GM12878 (cell line): Measurements from ENCODE around the gene UBXN6. TPM values are rescaled to one million over a fixed set of nuclear protein-coding genes. Genes with fewer than 3 reads are reported as not detected.

ENCODE experiments used
- ATAC-seq: fragments of 200-7000 bp; cut with Tn5 transposase; 3 replicates; pipeline ENCODE4 v1.9.1; 2020; ENCODE audit warnings: mild to moderate bottlenecking, moderate library complexity
- Bru-seq: library from RNA; stranded (reverse); fragments of 400-500 nt; gene quantifications from one replicate; lab custom pipeline; 2021; lab: Mats Ljungman, UMichigan
- BruChase-seq, 2 experiments: library from RNA; stranded (reverse); fragments of 400-500 nt; gene quantifications; one replicate each; lab custom pipeline; 2021; lab: Mats Ljungman, UMichigan
- BruUV-seq: library from RNA; stranded (reverse); fragments of 400-500 nt; replicated peaks from 2 replicates; lab custom pipeline; 2021; lab: Mats Ljungman, UMichigan
- CTCF ChIA-PET: fragments of 300-600 bp; sonication (Branson Sonifier 250); formaldehyde crosslinking; extraction: SDS; loops from one replicate; lab custom pipeline; 2021; ENCODE audit warnings: inconsistent platforms; lab: Yijun Ruan, JAX
- POLR2A ChIA-PET: fragments of 350-600 bp; formaldehyde crosslinking; extraction: SDS; loops from one replicate; lab custom pipeline; 2021; ENCODE audit warnings: inconsistent platforms; lab: Charles Lee
- RAD21 ChIA-PET: fragments of 300-600 bp; sonication (Branson Sonifier 250); formaldehyde crosslinking; loops from one replicate; lab custom pipeline; 2023; ENCODE audit warnings: antibody characterized with exemption; ENCODE audit not compliant: unreplicated experiment; lab: Charles Lee
- SMC1A ChIA-PET: fragments of 300-600 bp; sonication (Branson Sonifier 250); formaldehyde crosslinking; loops from one replicate; lab custom pipeline; 2023; ENCODE audit not compliant: unreplicated experiment, uncharacterized antibody; lab: Charles Lee
- DNase-seq: peaks from one replicate; pipeline ENCODE4 v3.0.0-alpha.2; 2011; ENCODE audit warnings: low read depth, low spot score
- FAIRE-seq: peaks from 3 replicates; lab custom pipeline; 2011; peaks lifted over from hg19 to GRCh38; lab: Jason Lieb, UNC
- H2AFZ ChIP-seq: 2 replicates; pipeline ENCODE4 v1.6.0; 2011; ENCODE audit warnings: low read depth, low read length, control low read depth; ENCODE audit not compliant: control insufficient read depth
- H3K27ac ChIP-seq: 2 replicates; pipeline ENCODE4 v1.5.1; 2011; ENCODE audit warnings: control low read depth; ENCODE audit not compliant: control insufficient read depth, insufficient read depth
- H3K27me3 ChIP-seq, 2 experiments: replicated peaks in 1 of 2; 2 replicates each; pipeline versions ENCODE4 v1.6.0 to v1.6.1; 2011; ENCODE audit warnings: low read length in 1 of 2; ENCODE audit not compliant: control insufficient read depth in 2 of 2, insufficient read depth in 2 of 2
- H3K36me3 ChIP-seq, 2 experiments: 2 replicates each; pipeline ENCODE4 v1.5.1; 2011; ENCODE audit warnings: low read length in 1 of 2; ENCODE audit not compliant: control insufficient read depth in 2 of 2, insufficient read depth in 2 of 2
- H3K4me1 ChIP-seq: 2 replicates; pipeline ENCODE4 v1.6.1; 2011; ENCODE audit warnings: mild to moderate bottlenecking, low read length, moderate library complexity, mixed read lengths; ENCODE audit not compliant: control insufficient read depth, insufficient read depth
- H3K4me2 ChIP-seq: 2 replicates; pipeline ENCODE4 v1.6.0; 2011; ENCODE audit warnings: control low read depth; ENCODE audit not compliant: control insufficient read depth, insufficient read depth
- H3K4me3 ChIP-seq: fragments of 200-600 bp; sonication (generic); 2 replicates; pipeline ENCODE4 v1.5.1; 2016
- H3K79me2 ChIP-seq: 2 replicates; pipeline ENCODE4 v1.6.0; 2011; ENCODE audit warnings: low read length; ENCODE audit not compliant: control insufficient read depth, insufficient read depth
- H3K9ac ChIP-seq: 2 replicates; pipeline ENCODE4 v1.8.0; 2011; ENCODE audit warnings: low read length, control low read depth, mixed read lengths; ENCODE audit not compliant: control insufficient read depth, insufficient read depth
- H3K9me3 ChIP-seq: replicated peaks from 3 replicates; pipeline ENCODE4 v1.5.1; 2011; ENCODE audit warnings: mild to moderate bottlenecking, low read length; ENCODE audit not compliant: control insufficient read depth, insufficient read depth
- H4K20me1 ChIP-seq: 2 replicates; pipeline ENCODE4 v1.6.0; 2011; ENCODE audit not compliant: control insufficient read depth, insufficient read depth
- ATF7 ChIP-seq: fragments of 450-650 bp; IDR thresholded peaks from 2 replicates; pipeline ENCODE4 v1.6.1; 2016; ENCODE audit warnings: low read depth, mild to moderate bottlenecking
- FOXK2 ChIP-seq: fragments of 450-650 bp; IDR thresholded peaks from 2 replicates; pipeline ENCODE4 v1.6.1; 2017; ENCODE audit warnings: mild to moderate bottlenecking, moderate library complexity
- IKZF2 ChIP-seq, 2 experiments: fragments of 450-650 bp; IDR thresholded peaks; 2 replicates each; pipeline ENCODE4 v1.6.1; 2017; ENCODE audit warnings: mild to moderate bottlenecking in 2 of 2, moderate library complexity in 2 of 2
- JUNB ChIP-seq: IDR thresholded peaks from 2 replicates; pipeline ENCODE4 v1.6.1; 2016; ENCODE audit warnings: antibody characterized with exemption, mild to moderate bottlenecking
- MEF2A ChIP-seq: IDR thresholded peaks from 2 replicates; pipeline ENCODE4 v1.6.1; 2011; ENCODE audit warnings: low read depth, mild to moderate bottlenecking, low read length, moderate library complexity; ENCODE audit not compliant: insufficient read depth
- MEF2B ChIP-seq: fragments of 450-650 bp; IDR thresholded peaks from 2 replicates; pipeline ENCODE4 v1.6.1; 2018; ENCODE audit warnings: mild to moderate bottlenecking, moderate library complexity; ENCODE audit not compliant: partially characterized antibody, poor library complexity, severe bottlenecking
- NR2C1 ChIP-seq: fragments of 450-650 bp; IDR thresholded peaks from 2 replicates; pipeline ENCODE4 v1.6.1; 2017; ENCODE audit warnings: antibody characterized with exemption, mild to moderate bottlenecking, moderate library complexity
- NR2F1 ChIP-seq: fragments of 450-650 bp; conservative IDR thresholded peaks from 2 replicates; pipeline ENCODE4 v1.6.1; 2017; ENCODE audit warnings: mild to moderate bottlenecking
- POLR2AphosphoS2 ChIP-seq: IDR thresholded peaks from 2 replicates; pipeline ENCODE4 v1.6.1; 2011; ENCODE audit warnings: low read depth, mild to moderate bottlenecking, low read length, improper control_type of control experiment, moderate library complexity
- RFX5 ChIP-seq: IDR thresholded peaks from 2 replicates; pipeline ENCODE4 v1.6.1; 2011; ENCODE audit warnings: low read depth, low read length, improper control_type of control experiment
- SMAD5 ChIP-seq: IDR thresholded peaks from 2 replicates; pipeline ENCODE4 v1.6.1; 2016; ENCODE audit warnings: antibody characterized with exemption, low read depth
- TARDBP ChIP-seq: IDR thresholded peaks from 2 replicates; pipeline ENCODE4 v1.6.1; 2016; ENCODE audit warnings: borderline replicate concordance
- WRNIP1 ChIP-seq: IDR thresholded peaks from 2 replicates; pipeline ENCODE4 v1.6.1; 2011; ENCODE audit warnings: low read depth, low read length, improper control_type of control experiment, borderline replicate concordance
- WGBS: methylation state at CpG from one replicate; pipeline ENCODE4 v1.1.6; 2016; ENCODE audit warnings: low lambda C conversion rate; ENCODE audit not compliant: insufficient replicate concordance, insufficient coverage; ENCODE audit errors: missing lambda C conversion rate; 5-methylcytosine and 5-hydroxymethylcytosine counted together
- in situ Hi-C: fragments of 300-500 bp; cut with MboI; formaldehyde crosslinking; loops from 9 replicates; pipeline ENCODE4 v1.14.3; 2018; ENCODE audit warnings: mixed read lengths
- intact Hi-C: fragments of 100-400 bp; cut with micrococcal nuclease; formaldehyde crosslinking; loops from one replicate; pipeline ENCODE4 v1.14.2; 2022; ENCODE audit not compliant: unreplicated experiment
- long read RNA-seq, 2 experiments: library from polyadenylated mRNA; unstranded; transcript quantifications; one replicate each; pipeline ENCODE4 v2.0.0, GENCODE V29; 2019 to 2020
- polyA minus RNA-seq, 3 experiments: library from RNA; depleted of rRNA, polyadenylated mRNA; stranded (reverse); fragments of >200 nt; gene quantifications; 2 replicates each; pipeline ENCODE4 v1.2.3, GENCODE V29; 2011
- polyA plus RNA-seq, 11 experiments: library from polyadenylated mRNA; depleted of rRNA in 4 of 11; unstranded in 6 of 11; stranded (reverse) in 5 of 11; fragments of >200 nt; fragmentation: Nextera tagmentation in 4 of 11; fragmentation: Illumina TruSeq in 1 of 11; extraction: Ambion mirVana in 4 of 11; extraction: Trizol in 1 of 11; gene quantifications; 1 replicate in 1 of 11; 2 replicates in 10 of 11; pipeline versions ENCODE4 v1.2.1 to v1.2.3, GENCODE V29; 2011 to 2016; ENCODE audit warnings: inconsistent platforms in 2 of 11, missing spikeins in 2 of 11, low read depth in 1 of 11
- total RNA-seq, 4 experiments: library from RNA; depleted of rRNA in 3 of 4; stranded (reverse); fragments of >200 nt in 3 of 4; fragmentation: Illumina TruSeq in 1 of 4; extraction: Trizol in 1 of 4; gene quantifications; 2 replicates each; pipeline versions ENCODE4 v1.2.1 to v1.2.3, GENCODE V29; 2013 to 2021
- TF ChIP-seq, protein P1 (sequence below): fragments of 450-650 bp; IDR thresholded peaks from 2 replicates; pipeline ENCODE4 v1.6.1; 2014; ENCODE audit warnings: mild to moderate bottlenecking

UBXN6 gene, protein sequence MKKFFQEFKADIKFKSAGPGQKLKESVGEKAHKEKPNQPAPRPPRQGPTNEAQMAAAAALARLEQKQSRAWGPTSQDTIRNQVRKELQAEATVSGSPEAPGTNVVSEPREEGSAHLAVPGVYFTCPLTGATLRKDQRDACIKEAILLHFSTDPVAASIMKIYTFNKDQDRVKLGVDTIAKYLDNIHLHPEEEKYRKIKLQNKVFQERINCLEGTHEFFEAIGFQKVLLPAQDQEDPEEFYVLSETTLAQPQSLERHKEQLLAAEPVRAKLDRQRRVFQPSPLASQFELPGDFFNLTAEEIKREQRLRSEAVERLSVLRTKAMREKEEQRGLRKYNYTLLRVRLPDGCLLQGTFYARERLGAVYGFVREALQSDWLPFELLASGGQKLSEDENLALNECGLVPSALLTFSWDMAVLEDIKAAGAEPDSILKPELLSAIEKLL
- total RNA-seq (2013; cell fraction: nucleolus; rRNA removed) = 19.1 TPM in 2 replicates
- total RNA-seq (2014; rRNA removed) (20.5 and 34.8 TPM in 2 replicates), total RNA-seq (2014; rRNA removed; fragmentation: Illumina TruSeq; extraction: Trizol) (13.1 and 17.3 TPM in 2 replicates), total RNA-seq (2021) (49.1 and 50.8 TPM in 2 replicates), polyA plus RNA-seq (2011; rRNA removed) (15.2 and 29.5 TPM in 2 replicates), polyA plus RNA-seq (2014; fragmentation: Illumina TruSeq; extraction: Trizol) (2.1 and 7.0 TPM in 2 replicates), polyA plus RNA-seq (2014; fragmentation: Nextera tagmentation; extraction: Ambion mirVana) (1 to 10 TPM in 1 of 2 experiments, under 1 TPM in 1; 0.47 to 2.1 TPM), polyA plus RNA-seq (2014; rRNA removed) (38.7 and 49.7 TPM in 2 replicates), polyA plus RNA-seq (2016; fragmentation: Nextera tagmentation; extraction: Ambion mirVana) (1 to 10 TPM; 6.6 to 8.6 TPM), polyA minus RNA-seq (2011; rRNA and poly(A)+ RNA removed) (17.4 and 37.1 TPM in 2 replicates), Bru-seq, nascent RNA (percentile 61 among the genes with signal in this experiment), BruChase-seq, experiment 1, labeled RNA remaining after a 6-hour chase (percentile 80 among the genes with signal in this experiment), BruChase-seq, experiment 2, labeled RNA remaining after a 2-hour chase (percentile 69 among the genes with signal in this experiment)
- 19.4 TPM for polyA plus RNA-seq (2011; ENCODE audit: low read depth)
- 45.4 and 63.7 TPM in 2 replicates for polyA plus RNA-seq (2011; cell fraction: cytosol; rRNA removed)
- polyA plus RNA-seq (2011; cell fraction: nucleus; rRNA removed) = 53.6 and 53.9 TPM in 2 replicates
- polyA plus RNA-seq (2012) = 47.6 and 50.6 TPM in 2 replicates
- polyA minus RNA-seq (2011; cell fraction: cytosol; rRNA and poly(A)+ RNA removed) = 17.5 and 19.0 TPM in 2 replicates
- 7.5 and 9.8 TPM in 2 replicates for polyA minus RNA-seq (2011; cell fraction: nucleus; rRNA and poly(A)+ RNA removed)
- long read RNA-seq, experiment 1, partial matches to known transcripts = 3 of 4 reads
- long read RNA-seq, experiment 1, other reads (novel, unspliced or antisense) = 0 of 4 reads
- long read RNA-seq, experiment 2, partial matches to known transcripts = 3 of 3 reads
- long read RNA-seq, experiment 2, other reads (novel, unspliced or antisense) = 0 of 3 reads

DNA sequence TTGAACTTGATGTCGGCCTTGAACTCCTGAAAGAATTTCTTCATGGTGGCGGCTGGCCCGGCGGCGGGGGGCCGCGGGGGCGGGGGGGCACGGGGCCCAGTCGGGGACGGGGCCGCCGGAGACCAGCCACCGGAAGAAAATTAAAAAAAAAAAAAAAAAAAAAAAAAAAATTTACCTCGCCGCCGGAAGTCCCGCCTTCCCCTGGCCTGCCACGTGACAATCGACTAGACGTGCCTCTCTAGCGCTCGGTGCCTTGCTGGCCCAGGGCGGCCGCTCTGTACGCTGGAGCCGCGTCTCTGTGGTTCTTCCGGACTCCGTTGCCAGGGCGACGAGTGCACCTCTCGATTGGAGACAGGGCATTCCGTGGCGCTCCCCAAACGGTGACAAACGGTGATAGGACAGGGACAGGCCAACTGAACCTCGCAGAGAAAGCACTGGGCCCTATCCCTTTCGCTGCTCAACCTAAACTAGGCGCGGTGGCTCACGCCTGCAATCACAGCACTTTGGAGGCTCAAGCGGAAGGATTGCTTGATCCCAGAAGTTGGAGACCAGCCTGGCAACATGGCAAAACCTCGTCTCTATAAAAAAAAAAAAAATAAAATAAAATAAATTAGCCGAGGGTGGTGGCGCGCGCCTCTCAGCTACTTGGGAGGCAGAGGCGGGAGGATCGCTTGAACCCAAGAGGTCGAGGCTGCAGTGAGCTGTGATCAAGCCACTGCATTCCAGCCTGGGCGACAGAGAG lies at the start of gene UBXN6:
TSS of gene UBXN6 (minus strand) at position 141 of the 742 bp plus-strand sequence. CDS start at position 44, 97 bp downstream.
- WGBS = 22% methylated on average over 34 of the region's 52 CpGs
- no peaks in the 10 kb centered on the region for H3K27me3 ChIP-seq
- CTCF ChIA-PET = interaction anchor here (1.0 kb wide), 1 partner anchor 68 kb away, joined by 3 read pairs; no protein-coding TSS in a partner anchor
- in situ Hi-C loops (no loop called here), intact Hi-C loops (loop anchor here (1.0 kb wide), 1 partner anchor 56 kb away; the partner anchor contains the start of gene CHAF1A)
- RAD21 ChIA-PET = interaction anchor here (0.7 to 1.4 kb wide), 2 partner anchors 56 kb away, joined by 3 to 4 read pairs; partner anchors contain the start of gene CHAF1A
- POLR2A ChIA-PET = interaction anchor here (0.6 to 2.0 kb wide), 2 partner anchors 14 to 56 kb away, joined by 3 to 5 read pairs; partner anchors contain the start of gene CHAF1A
- peaks cover 3 to 4% of the 10 kb centered on the region in 2 experiments for H3K36me3 ChIP-seq
- H4K20me1 ChIP-seq = no peaks in the 10 kb centered on the region
- peak within 1 kb of the TSS; percentile 61; the same call in 1 of the 2 replicates for H3K27ac ChIP-seq
- no peaks in the 10 kb centered on the region for H3K9me3 ChIP-seq
- BruUV-seq = no TSS peak
- no peaks in the 10 kb centered on the region for H3K4me1 ChIP-seq
- H2AFZ ChIP-seq = peak within 1 kb of the TSS; percentile 86
- peak; percentile 90 for ATAC-seq
- SMC1A ChIA-PET = no interaction called here
- peak within 1 kb of the TSS; percentile 61 for H3K9ac ChIP-seq
- peaks cover 5% of the 10 kb centered on the region for H3K79me2 ChIP-seq
- H3K4me2 ChIP-seq = peak within 1 kb of the TSS; percentile 97
- FAIRE-seq = peak; percentile 100
- peak; percentile 86 for DNase-seq
- peak within 1 kb of the TSS; percentile 85 for H3K4me3 ChIP-seq
- TF ChIP-seq POLR2AphosphoS2 = no peak
- TF ChIP-seq MEF2B = peak; percentile 44
- no peak for TF ChIP-seq WRNIP1
- TF ChIP-seq JUNB = no peak
- peak; percentile 87 for TF ChIP-seq NR2C1
- TF ChIP-seq NR2F1 = no peak
- no peak for TF ChIP-seq TARDBP
- TF ChIP-seq SMAD5 = no peak
- no peak for TF ChIP-seq FOXK2
- TF ChIP-seq, protein P1, sequence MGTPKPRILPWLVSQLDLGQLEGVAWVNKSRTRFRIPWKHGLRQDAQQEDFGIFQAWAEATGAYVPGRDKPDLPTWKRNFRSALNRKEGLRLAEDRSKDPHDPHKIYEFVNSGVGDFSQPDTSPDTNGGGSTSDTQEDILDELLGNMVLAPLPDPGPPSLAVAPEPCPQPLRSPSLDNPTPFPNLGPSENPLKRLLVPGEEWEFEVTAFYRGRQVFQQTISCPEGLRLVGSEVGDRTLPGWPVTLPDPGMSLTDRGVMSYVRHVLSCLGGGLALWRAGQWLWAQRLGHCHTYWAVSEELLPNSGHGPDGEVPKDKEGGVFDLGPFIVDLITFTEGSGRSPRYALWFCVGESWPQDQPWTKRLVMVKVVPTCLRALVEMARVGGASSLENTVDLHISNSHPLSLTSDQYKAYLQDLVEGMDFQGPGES = no peak
- peak; percentile 50; the same call in 1 of the 2 replicates for TF ChIP-seq MEF2A
- TF ChIP-seq ATF7 = no peak
- TF ChIP-seq RFX5 = 0 out of 2 replicates have a peak, but pooled peaks have one; percentile 5
- TF ChIP-seq IKZF2 (IDR thresholded peaks at IDR 0.05) = no peak
